HepG2 (cell line): ENCODE measurements around the gene TLE5.

Experiments used
- BORCS8-MEF2B ChIP-seq: sonication (generic); formaldehyde crosslinking; IDR thresholded peaks from 2 replicates; pipeline ENCODE4 v1.8.0; 2022; ENCODE audit warnings: mild to moderate bottlenecking, missing genetic modification reagents
- EP300 ChIP-seq, 3 experiments: sonication (generic) in 1 of 3; formaldehyde crosslinking in 1 of 3; IDR thresholded peaks; 2 replicates each; pipeline versions ENCODE4 v1.5.1 to v1.6.1; 2011 to 2020; ENCODE audit warnings: low read depth in 2 of 3, low read length in 2 of 3, borderline replicate concordance in 1 of 3, improper control_type of control experiment in 1 of 3, mild to moderate bottlenecking in 1 of 3, missing genetic modification reagents in 1 of 3, moderate library complexity in 1 of 3
- EZH2 ChIP-seq: conservative IDR thresholded peaks from 2 replicates; pipeline ENCODE4 v1.6.1; 2012; ENCODE audit warnings: mild to moderate bottlenecking, low read depth, low read length, moderate library complexity
- GABPA ChIP-seq, 2 experiments: IDR thresholded peaks; 2 replicates each; pipeline ENCODE4 v1.6.1; 2011 to 2016; ENCODE audit warnings: low read depth in 2 of 2, low read length in 1 of 2, missing biosample characterization in 1 of 2, missing genetic modification characterization in 1 of 2
- KAT7 ChIP-seq: IDR thresholded peaks from 2 replicates; pipeline ENCODE4 v1.6.1; 2018; ENCODE audit warnings: borderline replicate concordance, missing compliant biosample characterization
- PATZ1 ChIP-seq: sonication (generic); formaldehyde crosslinking; IDR thresholded peaks from 2 replicates; pipeline ENCODE4 v1.4.0; 2020; ENCODE audit warnings: missing genetic modification reagents
- POLR2A ChIP-seq, 2 experiments: IDR thresholded peaks; 2 replicates each; pipeline ENCODE4 v1.6.1; 2011; ENCODE audit warnings: low read depth in 2 of 2, low read length in 2 of 2, mild to moderate bottlenecking in 1 of 2, moderate library complexity in 1 of 2; ENCODE audit not compliant: insufficient read depth in 1 of 2
- RBM22 ChIP-seq: fragments of 200-400 bp; formaldehyde crosslinking; optimal IDR thresholded peaks from 2 replicates; pipeline ENCODE3; 2017; ENCODE audit warnings: mild to moderate bottlenecking, low read length, moderate library complexity
- SRSF1 ChIP-seq: fragments of 200-400 bp; formaldehyde crosslinking; optimal IDR thresholded peaks from 2 replicates; pipeline ENCODE3; 2017; ENCODE audit warnings: mild to moderate bottlenecking, low read depth, low read length, moderate library complexity
- ZNF121 ChIP-seq: sonication (generic); formaldehyde crosslinking; IDR thresholded peaks from 2 replicates; pipeline ENCODE4 v1.5.0; 2020; ENCODE audit warnings: mild to moderate bottlenecking, missing genetic modification reagents
- ZNF256 ChIP-seq: sonication (generic); formaldehyde crosslinking; conservative IDR thresholded peaks from 2 replicates; pipeline ENCODE4 v1.4.0; 2020; ENCODE audit warnings: missing genetic modification reagents
- TF ChIP-seq, protein P1 (sequence below): sonication (generic); formaldehyde crosslinking; IDR thresholded peaks from 2 replicates; pipeline ENCODE4 v1.5.0; 2020; ENCODE audit warnings: mild to moderate bottlenecking, missing genetic modification reagents, moderate library complexity
- TF ChIP-seq, protein P2 (sequence below): sonication (generic); formaldehyde crosslinking; IDR thresholded peaks from 2 replicates; pipeline ENCODE4 v1.4.0; 2020; ENCODE audit warnings: missing genetic modification reagents
- TF ChIP-seq, protein P3 (sequence below): sonication (generic); formaldehyde crosslinking; IDR thresholded peaks from 2 replicates; pipeline ENCODE4 v1.8.0; 2022; ENCODE audit warnings: mild to moderate bottlenecking, missing genetic modification reagents, borderline replicate concordance

GRCh38 chr19:3047496-3048189 lies 14.7 kb downstream of the TLE5 start:
- TF ChIP-seq, protein P1, sequence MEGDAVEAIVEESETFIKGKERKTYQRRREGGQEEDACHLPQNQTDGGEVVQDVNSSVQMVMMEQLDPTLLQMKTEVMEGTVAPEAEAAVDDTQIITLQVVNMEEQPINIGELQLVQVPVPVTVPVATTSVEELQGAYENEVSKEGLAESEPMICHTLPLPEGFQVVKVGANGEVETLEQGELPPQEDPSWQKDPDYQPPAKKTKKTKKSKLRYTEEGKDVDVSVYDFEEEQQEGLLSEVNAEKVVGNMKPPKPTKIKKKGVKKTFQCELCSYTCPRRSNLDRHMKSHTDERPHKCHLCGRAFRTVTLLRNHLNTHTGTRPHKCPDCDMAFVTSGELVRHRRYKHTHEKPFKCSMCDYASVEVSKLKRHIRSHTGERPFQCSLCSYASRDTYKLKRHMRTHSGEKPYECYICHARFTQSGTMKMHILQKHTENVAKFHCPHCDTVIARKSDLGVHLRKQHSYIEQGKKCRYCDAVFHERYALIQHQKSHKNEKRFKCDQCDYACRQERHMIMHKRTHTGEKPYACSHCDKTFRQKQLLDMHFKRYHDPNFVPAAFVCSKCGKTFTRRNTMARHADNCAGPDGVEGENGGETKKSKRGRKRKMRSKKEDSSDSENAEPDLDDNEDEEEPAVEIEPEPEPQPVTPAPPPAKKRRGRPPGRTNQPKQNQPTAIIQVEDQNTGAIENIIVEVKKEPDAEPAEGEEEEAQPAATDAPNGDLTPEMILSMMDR (CRISPR knock-in tag) = peak; percentile 7; the same call in 1 of the 2 replicates
- TF ChIP-seq KAT7 (CRISPR knock-in tag) (no peak), RBM22 (no peak), BORCS8-MEF2B (CRISPR knock-in tag) (no peak), SRSF1 (no peak), ZNF256 (CRISPR knock-in tag) (no peak), GABPA (IDR thresholded peaks at IDR 0.05; ENCODE audit: low read depth, low read length) (no peak), GABPA (CRISPR knock-in tag; IDR thresholded peaks at IDR 0.05; ENCODE audit: low read depth) (no peak), PATZ1 (CRISPR knock-in tag) (peak; percentile 33; the same call in 1 of the 2 replicates), EP300 (IDR thresholded peaks at IDR 0.05; ENCODE audit: low read depth in 2 of 2, low read length in 2 of 2) (no peak), EP300 (CRISPR knock-in tag; IDR thresholded peaks at IDR 0.05; ENCODE audit: borderline replicate concordance) (no peak), POLR2A (IDR thresholded peaks at IDR 0.05; ENCODE audit: insufficient read depth in 1 of 2, low read depth in 2 of 2, low read length in 2 of 2) (no peak), ZNF121 (no peak), EZH2 (no peak)
- TF ChIP-seq, protein P2, sequence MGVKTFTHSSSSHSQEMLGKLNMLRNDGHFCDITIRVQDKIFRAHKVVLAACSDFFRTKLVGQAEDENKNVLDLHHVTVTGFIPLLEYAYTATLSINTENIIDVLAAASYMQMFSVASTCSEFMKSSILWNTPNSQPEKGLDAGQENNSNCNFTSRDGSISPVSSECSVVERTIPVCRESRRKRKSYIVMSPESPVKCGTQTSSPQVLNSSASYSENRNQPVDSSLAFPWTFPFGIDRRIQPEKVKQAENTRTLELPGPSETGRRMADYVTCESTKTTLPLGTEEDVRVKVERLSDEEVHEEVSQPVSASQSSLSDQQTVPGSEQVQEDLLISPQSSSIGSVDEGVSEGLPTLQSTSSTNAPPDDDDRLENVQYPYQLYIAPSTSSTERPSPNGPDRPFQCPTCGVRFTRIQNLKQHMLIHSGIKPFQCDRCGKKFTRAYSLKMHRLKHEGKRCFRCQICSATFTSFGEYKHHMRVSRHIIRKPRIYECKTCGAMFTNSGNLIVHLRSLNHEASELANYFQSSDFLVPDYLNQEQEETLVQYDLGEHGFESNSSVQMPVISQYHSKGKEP (CRISPR knock-in tag) = no peak
- TF ChIP-seq, protein P3, sequence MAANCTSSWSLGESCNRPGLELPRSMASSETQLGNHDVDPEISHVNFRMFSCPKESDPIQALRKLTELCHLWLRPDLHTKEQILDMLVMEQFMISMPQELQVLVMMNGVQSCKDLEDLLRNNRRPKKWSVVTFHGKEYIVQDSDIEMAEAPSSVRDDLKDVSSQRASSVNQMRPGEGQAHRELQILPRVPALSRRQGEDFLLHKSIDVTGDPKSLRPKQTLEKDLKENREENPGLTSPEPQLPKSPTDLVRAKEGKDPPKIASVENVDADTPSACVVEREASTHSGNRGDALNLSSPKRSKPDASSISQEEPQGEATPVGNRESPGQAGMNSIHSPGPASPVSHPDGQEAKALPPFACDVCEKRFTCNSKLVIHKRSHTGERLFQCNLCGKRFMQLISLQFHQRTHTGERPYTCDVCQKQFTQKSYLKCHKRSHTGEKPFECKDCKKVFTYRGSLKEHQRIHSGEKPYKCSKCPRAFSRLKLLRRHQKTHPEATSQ (CRISPR knock-in tag) = no peak
